ENCODE data around the gene KRI1.
"Not testable (repeated sequence)": the region's sequence is repeated elsewhere in the genome, so short reads cannot be mapped to it uniquely, and the experiment has no call there.

The KRI1 gene

DNA sequence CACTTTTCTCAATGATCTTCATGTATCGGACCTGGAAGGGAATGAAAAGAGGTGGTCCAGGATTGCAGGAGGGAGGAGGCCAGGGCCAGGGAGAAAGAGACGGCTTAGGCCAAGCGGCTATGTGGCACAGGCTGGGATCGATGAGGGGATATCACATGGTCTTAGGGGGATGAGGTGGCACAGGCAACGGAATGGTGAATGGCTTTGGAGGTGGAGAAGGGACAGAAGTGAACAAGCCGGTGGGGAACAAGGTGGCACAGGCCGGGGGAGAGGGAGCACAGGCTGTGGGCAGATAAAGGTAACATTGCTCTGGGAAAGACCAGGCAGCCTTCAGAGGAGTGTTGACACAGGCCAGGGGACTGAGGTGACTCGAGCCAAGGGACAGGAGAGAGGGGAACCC is 8.7 kb upstream of the KRI1 start:
- DNase-seq = no peak

DNA sequence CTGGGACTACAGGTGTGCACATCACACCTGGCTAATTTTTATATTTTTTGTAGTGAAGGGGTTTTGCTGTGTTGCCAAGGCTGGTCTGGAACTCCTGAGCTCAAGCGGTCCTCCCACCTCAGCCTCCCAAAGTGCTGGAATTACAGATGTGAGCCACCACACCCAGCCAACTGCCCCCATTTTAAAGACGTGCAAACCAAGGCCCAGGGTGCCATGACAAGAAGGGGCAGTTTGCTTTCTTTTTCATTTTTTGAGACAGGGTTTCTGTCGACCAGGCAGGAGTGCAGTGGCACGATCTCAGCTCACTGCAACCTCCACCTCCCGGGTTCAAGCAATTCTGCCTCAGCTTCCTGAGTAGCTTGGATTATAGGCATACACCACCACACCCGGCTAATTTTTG is 8.0 kb upstream of the KRI1 start:
- DNase-seq = not testable (repeated sequence)

GRCh38 chr19:10568826-10569651 is 3.2 kb upstream of the KRI1 start, which contains the start of gene CDKN2D:
Gene CDKN2D, minus strand, starts transcription at chr19:10568979. Its CDS starts 326 bp downstream, at chr19:10568653.
- peak; percentile 100 for DNase-seq

DNA sequence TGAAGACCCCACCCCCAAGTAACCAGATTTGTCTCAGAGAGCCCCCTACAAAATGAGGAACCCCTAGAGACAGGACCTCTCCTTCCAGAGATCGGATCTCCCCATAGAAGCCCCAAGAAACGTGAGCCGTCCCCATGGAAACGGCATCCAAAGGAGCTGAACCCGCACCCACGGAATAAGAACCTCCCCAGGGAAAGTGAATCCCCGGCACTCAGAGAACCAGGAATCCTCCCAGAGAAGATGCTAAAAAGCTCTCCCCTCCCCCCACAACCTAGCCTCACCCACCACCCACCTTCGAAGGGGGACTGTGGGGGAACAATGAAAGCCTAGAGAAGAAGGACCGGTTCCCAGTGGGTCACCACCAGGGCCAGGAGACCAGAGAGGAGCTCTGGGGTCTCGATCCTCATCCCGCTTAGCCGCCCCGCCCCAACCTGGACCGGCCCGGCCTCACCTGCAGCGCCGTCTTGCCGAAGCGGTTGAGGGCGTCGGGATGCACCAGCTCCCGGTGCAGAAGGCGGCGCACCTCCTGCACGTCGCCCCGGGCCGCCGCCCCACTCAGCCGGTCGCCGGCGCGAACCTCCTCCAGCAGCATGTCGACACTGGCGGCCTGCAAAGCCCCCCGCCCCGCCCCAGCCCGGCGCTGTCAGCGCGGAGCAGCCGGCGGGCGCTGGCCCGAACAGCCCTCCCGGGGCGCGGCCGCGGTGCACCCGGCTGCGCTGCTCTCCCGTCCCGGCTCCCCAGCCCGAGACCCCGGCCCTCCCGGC is 2.4 kb upstream of the KRI1 start:
- DNase-seq = peak; percentile 6

DNA sequence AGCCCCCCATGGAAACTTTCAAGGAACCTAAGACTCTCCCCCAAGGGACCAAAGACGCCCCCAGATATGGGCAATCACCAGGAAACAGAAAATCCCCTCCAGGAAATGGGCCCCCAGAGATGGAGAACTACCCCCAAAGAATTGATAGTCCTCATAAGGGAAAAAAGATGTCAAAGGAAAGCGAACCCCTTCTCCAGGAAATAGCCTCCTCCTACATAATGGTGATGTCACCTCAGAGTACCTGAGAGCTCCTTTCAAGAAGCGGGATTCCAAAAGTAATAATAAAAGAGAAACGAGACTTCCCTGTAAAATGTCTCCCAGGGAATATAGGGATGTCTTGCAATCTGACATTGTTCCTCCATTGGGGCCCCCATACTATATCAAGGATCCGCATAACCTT is 1.8 kb upstream of the KRI1 start:
- no peak for DNase-seq

DNA sequence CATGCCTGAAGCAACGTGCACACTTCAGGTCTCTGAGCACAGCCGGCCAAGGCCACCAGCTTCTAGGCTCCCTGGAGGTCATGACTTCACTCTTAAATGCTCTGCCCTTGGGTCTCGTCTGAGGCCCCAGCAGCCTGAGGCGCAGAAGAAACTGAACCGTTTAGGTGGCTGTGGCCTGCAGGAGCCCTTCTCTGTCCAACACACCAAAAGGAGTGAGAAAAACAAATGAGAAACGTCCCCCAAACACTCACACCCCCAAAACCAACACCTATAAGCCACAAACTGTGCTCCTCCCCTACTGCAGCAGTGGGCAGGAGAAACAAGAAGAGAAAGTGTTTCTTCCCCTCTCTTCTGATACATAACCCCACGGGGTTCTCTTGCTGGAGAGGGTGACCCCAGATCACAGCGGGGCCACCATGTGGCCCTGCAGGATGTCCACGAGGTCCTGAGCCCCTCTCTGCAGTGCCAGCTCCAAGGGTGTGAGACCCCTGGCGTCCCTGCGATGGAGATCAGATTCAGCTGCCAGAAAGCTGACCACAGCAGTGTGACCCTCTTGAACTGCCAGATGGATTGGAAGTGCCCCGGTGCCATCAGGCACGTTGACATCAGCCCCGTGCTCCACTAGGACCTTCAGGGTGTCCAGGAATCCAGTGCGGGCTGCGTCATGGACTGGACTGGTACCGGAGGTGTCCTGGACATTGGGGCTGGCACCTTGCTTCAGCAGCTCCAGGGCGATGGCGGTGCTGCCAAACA is 1.0 kb upstream of the KRI1 start:
- peak; percentile 52 for DNase-seq

GRCh38 chr19:10566408-10566657 is 523 bp upstream of the KRI1 start:
- no peak for DNase-seq

DNA sequence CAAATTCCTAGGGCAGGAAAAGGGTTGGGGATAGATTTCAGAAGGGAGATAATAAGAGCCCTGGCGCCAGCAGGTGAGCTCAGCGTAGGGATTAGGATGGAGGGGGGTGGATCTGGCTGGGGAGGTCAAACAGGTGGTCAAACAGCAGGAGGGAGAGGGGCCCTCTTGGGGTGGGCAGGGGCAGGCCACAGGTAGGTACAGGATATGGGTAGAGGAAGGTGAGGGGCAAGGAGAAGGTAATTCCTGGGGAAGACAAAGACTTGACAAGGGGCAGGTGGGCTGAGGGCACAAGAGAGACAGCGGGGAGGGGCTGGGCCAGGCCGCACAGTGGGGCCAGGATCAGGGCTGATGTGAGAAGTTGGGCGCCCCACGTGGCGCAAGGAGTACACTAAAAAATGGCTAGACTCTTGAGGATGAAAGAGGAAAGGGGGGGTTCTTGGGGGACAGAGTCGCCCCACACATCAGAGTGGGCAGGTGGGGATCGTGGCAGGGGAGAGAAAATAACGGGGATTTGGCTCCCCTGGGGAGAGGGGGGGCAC is 713 bp downstream of the KRI1 start:
- DNase-seq = peak; percentile 43

GRCh38 chr19:10562609-10563008 is 3.2 kb downstream of the KRI1 start:
- DNase-seq = no peak

GRCh38 chr19:10560154-10560553 is 5.7 kb downstream of the KRI1 start:
- DNase-seq = no peak

- DNase-seq = no peak
Observed at GRCh38 chr19:10557603-10558197, 8.1 kb downstream of the KRI1 start.

GRCh38 chr19:10555610-10555973 is 10.2 kb downstream of the KRI1 start:
- peak; percentile 13 for DNase-seq

GRCh38 chr19:10554760-10555609 is 10.8 kb downstream of the KRI1 start:
- no peak for DNase-seq

- no peak for DNase-seq
Observed at GRCh38 chr19:10553943-10554381, 11.8 kb downstream of the KRI1 start.

GRCh38 chr19:10553087-10553667 is 12.6 kb downstream of the KRI1 start:
- no peak for DNase-seq

DNA sequence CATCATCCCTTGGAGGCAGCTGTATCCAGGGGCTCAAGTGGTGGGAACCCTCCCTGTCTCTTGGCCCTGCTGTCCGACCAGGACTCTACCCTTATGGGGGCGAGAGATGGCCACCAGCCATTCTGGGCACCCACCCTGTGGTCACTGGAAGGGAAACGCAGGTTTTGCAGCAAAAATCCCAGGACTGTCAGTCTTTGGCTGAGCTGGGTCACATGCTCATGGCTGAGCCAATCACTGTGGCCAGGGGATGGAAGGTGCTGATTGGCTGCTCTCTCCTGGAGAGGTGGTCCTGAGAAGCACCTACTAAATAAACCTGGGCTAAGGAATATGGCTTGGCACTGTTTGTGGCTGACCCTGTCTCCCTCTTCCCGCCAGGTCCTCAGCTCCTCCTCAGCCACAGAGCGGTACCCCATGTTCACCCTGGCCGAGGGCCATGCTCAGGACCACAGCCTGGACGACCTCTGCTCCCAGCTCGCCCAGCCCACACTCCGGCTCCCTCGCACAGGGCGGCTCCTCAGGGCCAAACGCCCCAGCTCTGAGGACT is 13.2 kb downstream of the KRI1 start:
- DNase-seq = peak; percentile 7

DNA sequence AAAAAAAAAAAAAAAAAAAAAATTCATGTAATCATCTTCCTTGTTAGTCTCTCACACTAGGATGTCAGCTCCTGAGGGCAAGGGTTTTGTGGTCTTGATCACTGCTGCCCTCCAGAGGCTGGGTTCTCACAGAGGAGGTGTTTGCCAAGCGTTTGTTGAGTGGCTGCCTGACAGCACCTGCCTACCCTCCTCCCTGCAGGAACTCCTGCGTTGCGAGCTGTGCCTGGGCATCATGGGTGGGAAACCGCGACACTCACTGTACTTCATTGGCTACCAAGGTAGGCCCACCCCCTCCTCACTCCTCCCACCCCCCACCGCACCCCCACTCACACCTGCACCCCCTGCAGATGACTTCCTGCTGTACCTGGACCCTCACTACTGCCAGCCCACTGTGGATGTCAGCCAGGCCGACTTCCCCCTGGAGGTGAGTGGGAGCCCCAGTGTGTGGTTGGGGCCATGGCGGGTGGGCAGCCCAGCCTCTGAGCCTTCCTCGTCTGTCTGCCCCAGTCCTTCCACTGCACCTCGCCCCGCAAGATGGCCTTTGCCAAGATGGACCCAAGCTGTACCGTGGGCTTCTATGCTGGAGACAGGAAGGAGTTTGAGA is 14.0 kb downstream of the KRI1 start:
- peak; percentile 41 for DNase-seq

DNA sequence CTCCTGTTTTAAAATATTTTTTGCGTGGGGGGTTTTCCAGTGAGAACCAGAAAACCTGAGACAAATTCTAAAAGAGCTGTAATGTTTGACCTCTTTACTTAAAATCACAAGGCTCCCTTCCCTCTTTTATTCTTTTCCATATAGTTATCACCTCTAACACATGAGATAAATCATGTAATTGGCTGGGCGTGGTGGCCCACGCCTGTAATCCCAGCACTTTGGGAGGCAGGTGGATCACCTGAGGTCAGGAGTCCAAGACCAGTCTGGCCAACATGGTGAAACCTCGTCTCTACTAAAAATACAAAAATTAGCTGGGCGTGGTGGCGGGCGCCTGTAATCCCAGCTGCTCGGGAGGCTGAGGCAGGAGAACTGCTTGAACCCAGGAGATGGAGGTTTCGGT is 14.8 kb downstream of the KRI1 start:
- not testable (repeated sequence) for DNase-seq

DNA sequence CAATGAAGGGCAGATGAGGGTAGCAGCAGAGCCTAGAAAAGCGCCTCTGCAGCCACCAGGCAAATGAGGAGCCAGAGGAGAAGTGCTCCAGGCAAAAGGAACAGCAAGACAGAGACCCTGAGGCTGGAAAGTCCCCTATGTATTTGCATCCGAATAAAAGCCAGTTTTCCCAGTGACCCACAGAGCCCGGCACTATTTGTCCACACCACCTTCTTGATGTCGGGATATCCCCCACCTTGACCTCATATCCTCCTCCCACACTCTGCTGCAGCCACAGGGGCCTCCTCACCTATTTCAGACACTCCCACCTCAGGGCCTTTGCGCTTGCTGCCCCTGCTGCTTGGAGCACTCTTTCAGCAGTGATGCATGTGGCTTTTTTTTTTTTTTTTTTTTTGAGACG is 15.5 kb downstream of the KRI1 start:
- no peak for DNase-seq

DNA sequence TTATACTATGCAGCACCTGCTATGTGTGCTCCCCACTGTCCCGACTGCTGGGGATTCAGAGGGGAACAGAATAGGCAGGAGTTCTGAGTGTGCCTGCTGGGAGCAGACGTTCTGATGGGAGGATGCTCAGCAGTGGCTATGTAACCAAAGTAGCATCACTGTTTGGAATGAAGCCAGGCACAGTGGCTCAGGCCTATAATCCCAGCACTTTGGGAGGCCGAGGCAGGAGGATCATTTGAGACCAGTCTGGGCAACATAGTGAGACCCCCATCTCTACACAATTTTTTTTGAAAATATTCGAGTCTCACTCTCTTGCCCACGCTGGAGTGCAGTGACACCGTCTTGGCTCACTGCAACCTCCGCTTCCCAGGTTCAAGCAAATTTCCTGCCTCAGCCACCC is 16.1 kb downstream of the KRI1 start:
- DNase-seq = no peak

DNA sequence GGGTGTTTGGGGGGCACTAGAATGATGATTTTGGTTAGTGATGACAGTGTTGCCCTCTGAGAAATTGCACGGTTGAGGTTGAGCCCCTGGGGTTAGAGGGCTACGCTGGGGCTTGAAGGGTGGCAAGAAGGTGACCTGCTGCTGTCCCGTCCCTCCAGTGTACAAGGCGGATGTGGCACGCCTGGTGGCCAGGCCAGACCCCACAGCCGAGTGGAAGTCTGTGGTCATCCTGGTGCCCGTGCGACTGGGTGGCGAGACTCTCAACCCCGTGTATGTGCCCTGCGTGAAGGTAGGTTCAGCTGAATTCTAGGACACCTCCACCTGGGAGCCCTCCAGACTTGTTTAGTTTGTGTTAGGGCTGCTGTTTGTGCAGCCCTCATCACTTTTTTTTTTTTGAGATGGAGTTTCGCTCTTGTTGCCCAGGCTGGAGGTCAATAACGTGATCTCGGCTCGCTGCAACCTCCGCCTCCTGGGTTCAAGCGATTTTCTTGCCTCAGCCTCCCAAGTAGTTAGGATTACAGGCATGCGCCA is 17.0 kb downstream of the KRI1 start:
- DNase-seq = no peak

Measured in inflammatory macrophage treated with lipopolysaccharide for 4 hours (primary cell).